Activated naive CD8-positive, alpha-beta T cell treated with anti-CD3 and anti-CD28 coated beads, Interleukin-2, amount 50 U/mL, for 24 hours (primary cell): ENCODE results near the gene TTI1.

Source experiments
- ATAC-seq: fragments of 150-1000 bp; cut with Tn5 transposase; one replicate; pipeline ENCODE4 v1.10.0; 2021
- DNase-seq: peaks from one replicate; pipeline ENCODE4 v3.0.0; 2021
- H3K27ac Mint-ChIP-seq: one replicate; pipeline ENCODE4 v1.8.0; 2021; ENCODE audit warnings: mild to moderate bottlenecking, mixed read lengths
- H3K27me3 Mint-ChIP-seq: one replicate; pipeline ENCODE4 v1.8.0; 2021; ENCODE audit warnings: mixed read lengths
- H3K36me3 Mint-ChIP-seq: one replicate; pipeline ENCODE4 v1.8.0; 2021; ENCODE audit warnings: low read depth, mixed read lengths
- H3K4me1 Mint-ChIP-seq: one replicate; pipeline ENCODE4 v1.8.0; 2021; ENCODE audit warnings: mixed read lengths
- H3K4me3 Mint-ChIP-seq: one replicate; pipeline ENCODE4 v1.8.0; 2021; ENCODE audit warnings: mild to moderate bottlenecking, moderate library complexity, mixed read lengths
- H3K9me3 Mint-ChIP-seq: one replicate; pipeline ENCODE4 v1.8.0; 2021; ENCODE audit warnings: mixed read lengths

The TTI1 gene

GRCh38 chr20:37958856-37959520 is 74.3 kb downstream of the TTI1 start:
- H3K36me3 Mint-ChIP-seq, result no peaks in the 10 kb centered on the region
- H3K4me1 Mint-ChIP-seq, result no peaks in the 10 kb centered on the region
- peaks cover 8% of the 10 kb centered on the region for H3K27me3 Mint-ChIP-seq
- DNase-seq, result no peak
- peaks cover 12% of the 10 kb centered on the region for H3K9me3 Mint-ChIP-seq
- H3K27ac Mint-ChIP-seq, result no peak overlapping the region
- ATAC-seq, result no peak
- H3K4me3 Mint-ChIP-seq, result no peak overlapping the region

GRCh38 chr20:37956107-37956585 is 77.1 kb downstream of the TTI1 start:
- DNase-seq, result no peak
- Mint-ChIP-seq H3K9me3 (peaks cover 4% of the 10 kb centered on the region), H3K27me3 (peaks cover 8% of the 10 kb centered on the region), H3K4me1 (no peaks in the 10 kb centered on the region), H3K4me3 (no peak overlapping the region), H3K36me3 (no peaks in the 10 kb centered on the region), H3K27ac (no peak overlapping the region)
- no peak for ATAC-seq

- ATAC-seq (no peak), DNase-seq (no peak)
- H3K36me3 Mint-ChIP-seq, result no peaks in the 10 kb centered on the region
- H3K9me3 Mint-ChIP-seq, result no peaks in the 10 kb centered on the region
- H3K27me3 Mint-ChIP-seq, result peaks cover 8% of the 10 kb centered on the region
- no peak overlapping the region for H3K27ac Mint-ChIP-seq
- no peaks in the 10 kb centered on the region for H3K4me1 Mint-ChIP-seq
- no peak overlapping the region for H3K4me3 Mint-ChIP-seq
Measured at GRCh38 chr20:37955511-37955910, 77.7 kb downstream of the TTI1 start.

- no peaks in the 10 kb centered on the region for H3K4me1 Mint-ChIP-seq
- no peaks in the 10 kb centered on the region for H3K9me3 Mint-ChIP-seq
- DNase-seq (no peak), ATAC-seq (no peak)
- H3K36me3 Mint-ChIP-seq, result no peaks in the 10 kb centered on the region
- H3K27me3 Mint-ChIP-seq, result peaks cover 8% of the 10 kb centered on the region
- no peak overlapping the region for H3K27ac Mint-ChIP-seq
- H3K4me3 Mint-ChIP-seq, result no peak overlapping the region
Measured at GRCh38 chr20:37954626-37955025, 78.6 kb downstream of the TTI1 start.

- Mint-ChIP-seq H3K27me3 (peaks cover 6% of the 10 kb centered on the region), H3K4me3 (no peak overlapping the region), H3K36me3 (no peaks in the 10 kb centered on the region), H3K27ac (no peak overlapping the region), H3K9me3 (no peaks in the 10 kb centered on the region), H3K4me1 (no peaks in the 10 kb centered on the region)
- ATAC-seq, result no peak
- no peak for DNase-seq
Measured at GRCh38 chr20:37954190-37954589, 79.1 kb downstream of the TTI1 start.

GRCh38 chr20:37948956-37949355 is 84.3 kb downstream of the TTI1 start:
- Mint-ChIP-seq H3K27me3 (no peaks in the 10 kb centered on the region), H3K27ac (no peak overlapping the region), H3K9me3 (no peaks in the 10 kb centered on the region), H3K4me1 (no peaks in the 10 kb centered on the region), H3K36me3 (no peaks in the 10 kb centered on the region), H3K4me3 (no peak overlapping the region)
- no peak for ATAC-seq
- DNase-seq, result no peak

- Mint-ChIP-seq H3K27ac (no peak overlapping the region), H3K9me3 (no peaks in the 10 kb centered on the region), H3K4me1 (no peaks in the 10 kb centered on the region), H3K4me3 (no peak overlapping the region), H3K36me3 (no peaks in the 10 kb centered on the region), H3K27me3 (no peaks in the 10 kb centered on the region)
- DNase-seq (no peak), ATAC-seq (no peak)
Measured at GRCh38 chr20:37947943-37948342, 85.3 kb downstream of the TTI1 start.

- Mint-ChIP-seq H3K27ac (no peak overlapping the region), H3K4me1 (no peaks in the 10 kb centered on the region), H3K36me3 (no peaks in the 10 kb centered on the region), H3K9me3 (no peaks in the 10 kb centered on the region), H3K4me3 (no peak overlapping the region), H3K27me3 (no peaks in the 10 kb centered on the region)
- no peak for ATAC-seq
- no peak for DNase-seq
Measured at GRCh38 chr20:37946946-37947345, 86.3 kb downstream of the TTI1 start.

GRCh38 chr20:37945091-37945547 is 88.1 kb downstream of the TTI1 start:
- Mint-ChIP-seq H3K27me3 (no peaks in the 10 kb centered on the region), H3K27ac (no peak overlapping the region), H3K9me3 (no peaks in the 10 kb centered on the region), H3K36me3 (no peaks in the 10 kb centered on the region), H3K4me3 (no peak overlapping the region), H3K4me1 (no peaks in the 10 kb centered on the region)
- ATAC-seq (no peak), DNase-seq (no peak)

- H3K36me3 Mint-ChIP-seq, result no peaks in the 10 kb centered on the region
- H3K27me3 Mint-ChIP-seq, result no peaks in the 10 kb centered on the region
- H3K9me3 Mint-ChIP-seq, result no peaks in the 10 kb centered on the region
- DNase-seq (no peak), ATAC-seq (peak; percentile 33)
- H3K27ac Mint-ChIP-seq, result no peak overlapping the region
- no peaks in the 10 kb centered on the region for H3K4me1 Mint-ChIP-seq
- H3K4me3 Mint-ChIP-seq, result no peak overlapping the region
Measured at GRCh38 chr20:37944456-37944981, 88.7 kb downstream of the TTI1 start.

GRCh38 chr20:37943501-37944455 is 89.5 kb downstream of the TTI1 start:
- Mint-ChIP-seq H3K4me3 (no peak overlapping the region), H3K27ac (no peak overlapping the region), H3K4me1 (no peaks in the 10 kb centered on the region), H3K27me3 (no peaks in the 10 kb centered on the region), H3K36me3 (no peaks in the 10 kb centered on the region), H3K9me3 (no peaks in the 10 kb centered on the region)
- ATAC-seq, result peak; percentile 36
- no peak for DNase-seq

GRCh38 chr20:37943033-37943432 is 90.2 kb downstream of the TTI1 start:
- no peak for DNase-seq
- Mint-ChIP-seq H3K9me3 (no peaks in the 10 kb centered on the region), H3K27ac (no peak overlapping the region), H3K27me3 (no peaks in the 10 kb centered on the region), H3K36me3 (no peaks in the 10 kb centered on the region), H3K4me3 (no peak overlapping the region), H3K4me1 (no peaks in the 10 kb centered on the region)
- ATAC-seq, result no peak

GRCh38 chr20:37941992-37942391 is 91.3 kb downstream of the TTI1 start:
- Mint-ChIP-seq H3K4me1 (no peaks in the 10 kb centered on the region), H3K27me3 (no peaks in the 10 kb centered on the region), H3K27ac (no peak overlapping the region), H3K36me3 (no peaks in the 10 kb centered on the region), H3K4me3 (no peak overlapping the region), H3K9me3 (no peaks in the 10 kb centered on the region)
- ATAC-seq, result no peak
- no peak for DNase-seq

- Mint-ChIP-seq H3K27ac (no peak overlapping the region), H3K4me1 (no peaks in the 10 kb centered on the region), H3K4me3 (no peak overlapping the region), H3K36me3 (no peaks in the 10 kb centered on the region), H3K9me3 (no peaks in the 10 kb centered on the region), H3K27me3 (no peaks in the 10 kb centered on the region)
- DNase-seq, result no peak
- no peak for ATAC-seq
Measured at GRCh38 chr20:37941332-37941731, 91.9 kb downstream of the TTI1 start.

- DNase-seq, result no peak
- no peak for ATAC-seq
- no peaks in the 10 kb centered on the region for H3K9me3 Mint-ChIP-seq
- H3K36me3 Mint-ChIP-seq, result no peaks in the 10 kb centered on the region
- no peaks in the 10 kb centered on the region for H3K4me1 Mint-ChIP-seq
- H3K27ac Mint-ChIP-seq, result no peak overlapping the region
- H3K4me3 Mint-ChIP-seq, result no peak overlapping the region
- H3K27me3 Mint-ChIP-seq, result no peaks in the 10 kb centered on the region
Measured at GRCh38 chr20:37940858-37941257, 92.4 kb downstream of the TTI1 start.
